Fibroblast of the aortic adventitia (primary cell): ENCODE results near the gene CDYL2. TPM values are rescaled to one million over a fixed set of nuclear protein-coding genes. Genes with fewer than 3 reads are reported as not detected.

ENCODE experiments used
- DNase-seq: peaks from one replicate; pipeline ENCODE4 v3.0.0-alpha.2; 2010; ENCODE audit warnings: low read depth
- H3K4me3 ChIP-seq: 2 replicates; pipeline ENCODE4 v1.5.1; 2011; ENCODE audit warnings: low read depth, mild to moderate bottlenecking, control low read depth, low read length, moderate library complexity
- CTCF ChIP-seq: IDR thresholded peaks from 2 replicates; pipeline ENCODE4 v1.5.1; 2011; ENCODE audit warnings: mild to moderate bottlenecking, low read length, control low read depth, inconsistent platforms; ENCODE audit not compliant: insufficient read depth
- total RNA-seq: library from RNA; depleted of rRNA; stranded (reverse); fragments of >200 nt; gene quantifications from 2 replicates; pipeline ENCODE4 v1.2.3, GENCODE V29; 2012; ENCODE audit warnings: low replicate concordance

Gene CDYL2
- total RNA-seq, 1 donor: 5.2 TPM

- no peak for DNase-seq
- no peak for TF ChIP-seq CTCF
- H3K4me3 ChIP-seq: no peak overlapping the region
These were observed 172.8 kb downstream of the CDYL2 start for GRCh38 chr16:80631581-80631980.

- TF ChIP-seq CTCF: no peak
- H3K4me3 ChIP-seq: no peak overlapping the region
- no peak for DNase-seq
These were observed 176.1 kb downstream of the CDYL2 start for GRCh38 chr16:80628254-80628653.

- no peak for DNase-seq
- no peak for TF ChIP-seq CTCF
- H3K4me3 ChIP-seq: no peak overlapping the region
These were observed 177.3 kb downstream of the CDYL2 start for GRCh38 chr16:80627108-80627507.

- no peak overlapping the region for H3K4me3 ChIP-seq
- no peak for TF ChIP-seq CTCF
- DNase-seq: peak; percentile 51
These were observed 181.0 kb downstream of the CDYL2 start for GRCh38 chr16:80623376-80623775.

GRCh38 chr16:80622007-80622406, 182.4 kb downstream of the CDYL2 start:
- TF ChIP-seq CTCF: no peak
- DNase-seq: no peak
- no peak overlapping the region for H3K4me3 ChIP-seq

GRCh38 chr16:80620736-80621605, 183.4 kb downstream of the CDYL2 start:
- no peak for TF ChIP-seq CTCF
- no peak overlapping the region for H3K4me3 ChIP-seq
- DNase-seq: no peak
